Upper lobe of left lung (tissue), 4 donors: ENCODE results near the gene XYLT1.

Experiments
- CTCF ChIP-seq, 6 experiments: fragments of 450-650 bp in 4 of 6; fragments of 200-600 bp in 2 of 6; sonication (generic) in 2 of 6; IDR thresholded peaks; one replicate each; pipeline ENCODE4 v1.5.1; 2016 to 2019; ENCODE audit warnings: antibody characterized with exemption in 6 of 6
- EP300 ChIP-seq, 4 donors: sonication (generic); formaldehyde crosslinking; IDR thresholded peaks; one replicate each; pipeline ENCODE4 v1.5.1; 2017; ENCODE audit warnings: antibody characterized with exemption in 4 of 4, control low read depth in 2 of 4
- POLR2A ChIP-seq, 4 donors: fragments of 450-650 bp; IDR thresholded peaks; one replicate each; pipeline ENCODE4 v1.5.1; 2016 to 2017; ENCODE audit warnings: antibody characterized with exemption in 4 of 4, mild to moderate bottlenecking in 2 of 4

- TF ChIP-seq CTCF (IDR thresholded peaks at IDR 0.05) (no peak), POLR2A (IDR thresholded peaks at IDR 0.05) (no peak), EP300 (IDR thresholded peaks at IDR 0.05) (no peak)
Observed at GRCh38 chr16:17395849-17396480, 74.8 kb downstream of the XYLT1 start.
